K562 (cell line): ENCODE results near the gene PHB1. TPM values are rescaled to one million over a fixed set of nuclear protein-coding genes. Genes with fewer than 3 reads are reported as not detected.

ENCODE experiments used
- ATAC-seq: fragments of 200-7000 bp; cut with Tn5 transposase; 3 replicates; pipeline ENCODE4 v1.9.1; 2020; ENCODE audit warnings: moderate library complexity
- BruUV-seq: library from RNA; stranded (reverse); fragments of 400-500 nt; replicated peaks from 2 replicates; lab custom pipeline; 2021; lab: Mats Ljungman, UMichigan
- CTCF ChIA-PET: fragments of 300-600 bp; formaldehyde crosslinking; extraction: SDS; loops from one replicate; lab custom pipeline; 2021; ENCODE audit warnings: low intra/inter-chr PET ratio; lab: Yijun Ruan, JAX
- POLR2A ChIA-PET: fragments of 300-600, 350-650 bp; sonication (Branson Sonifier 250); formaldehyde crosslinking; extraction: SDS; loops from one replicate; lab custom pipeline; 2021; ENCODE audit warnings: antibody characterized with exemption, inconsistent platforms; lab: Yijun Ruan, JAX
- DNase-seq, 4 experiments: peaks; one replicate each; pipeline versions ENCODE4 v3.0.0 to v3.0.0-alpha.2; 2011 to 2018; ENCODE audit warnings: low spot score in 3 of 4, mixed read lengths in 3 of 4; ENCODE audit errors: extremely low read depth in 1 of 4
- FAIRE-seq: peaks from 2 replicates; lab custom pipeline; 2011; peaks lifted over from hg19 to GRCh38; lab: Jason Lieb, UNC
- H2AFZ ChIP-seq: 2 replicates; pipeline ENCODE4 v1.6.0; 2011; ENCODE audit warnings: low read depth, low read length, control low read depth, inconsistent platforms
- H3K27ac ChIP-seq: fragments of 200-600 bp; 3 replicates; pipeline ENCODE4 v1.8.0; 2011; ENCODE audit warnings: low read depth, mild to moderate bottlenecking, control low read depth, inconsistent platforms, low read length, moderate library complexity, mixed read lengths; ENCODE audit errors: extremely low read depth
- H3K27me3 ChIP-seq, 2 experiments: fragments of 300-600 bp in 1 of 2; 2 replicates in 1 of 2; 3 replicates in 1 of 2; pipeline versions ENCODE4 v1.6.0 to v1.8.0; 2011; ENCODE audit warnings: inconsistent platforms in 2 of 2, low read length in 2 of 2, mild to moderate bottlenecking in 1 of 2, mixed read lengths in 1 of 2, moderate library complexity in 1 of 2; ENCODE audit not compliant: control insufficient read depth in 2 of 2, insufficient read depth in 2 of 2
- H3K36me3 ChIP-seq: fragments of 300-600 bp; 3 replicates; pipeline ENCODE4 v1.8.0; 2011; ENCODE audit warnings: mild to moderate bottlenecking, low read length, inconsistent platforms; ENCODE audit not compliant: control insufficient read depth, insufficient read depth
- H3K4me1 ChIP-seq, 2 experiments: fragments of 200-600 bp in 1 of 2; replicated peaks in 1 of 2; 2 replicates in 1 of 2; 3 replicates in 1 of 2; pipeline versions ENCODE4 v1.5.1 to v1.8.0; 2011; ENCODE audit warnings: inconsistent platforms in 2 of 2, low read length in 2 of 2, mild to moderate bottlenecking in 1 of 2, mixed read lengths in 1 of 2, moderate library complexity in 1 of 2; ENCODE audit not compliant: control insufficient read depth in 2 of 2, insufficient read depth in 2 of 2
- H3K4me2 ChIP-seq: 2 replicates; pipeline ENCODE4 v1.6.1; 2011; ENCODE audit warnings: low read length, control low read depth, inconsistent platforms, mixed read lengths; ENCODE audit not compliant: insufficient read depth
- H3K4me3 ChIP-seq: fragments of 200-600 bp; sonication (generic), shearing (Covaris generic); 2 replicates; pipeline ENCODE4 v1.5.1; 2016; ENCODE audit warnings: control low read depth, inconsistent platforms
- H3K79me2 ChIP-seq: fragments of 200-600 bp; 3 replicates; pipeline ENCODE4 v1.8.0; 2011; ENCODE audit warnings: low read length, inconsistent platforms; ENCODE audit not compliant: control insufficient read depth, insufficient read depth
- H3K9ac ChIP-seq, 2 experiments: 2 replicates each; pipeline versions ENCODE4 v1.6.0 to v1.6.1; 2011; ENCODE audit warnings: low read depth in 2 of 2, low read length in 2 of 2, control low read depth in 1 of 2, inconsistent platforms in 1 of 2, mild to moderate bottlenecking in 1 of 2, mixed read lengths in 1 of 2; ENCODE audit not compliant: insufficient read depth in 1 of 2
- H3K9me1 ChIP-seq: one replicate; pipeline ENCODE4 v1.6.0; 2011; ENCODE audit warnings: inconsistent platforms, mild to moderate bottlenecking, low read length, moderate library complexity; ENCODE audit not compliant: control insufficient read depth, insufficient read depth
- H3K9me3 ChIP-seq: replicated peaks from 2 replicates; pipeline ENCODE4 v1.5.1; 2011; ENCODE audit warnings: low read depth, low read length, inconsistent platforms; ENCODE audit not compliant: control insufficient read depth, insufficient read depth
- H4K20me1 ChIP-seq: replicated peaks from 2 replicates; pipeline ENCODE4 v1.6.1; 2011; ENCODE audit warnings: low read length, inconsistent platforms, mixed read lengths; ENCODE audit not compliant: control insufficient read depth, insufficient read depth
- POLR2AphosphoS2 ChIP-seq: IDR thresholded peaks from 2 replicates; pipeline ENCODE4 v1.6.1; 2012; ENCODE audit warnings: low read length, improper control_type of control experiment
- TCF7L2 ChIP-seq: fragments of 150-350 bp; IDR thresholded peaks from 2 replicates; pipeline ENCODE4 v1.6.1; 2016; ENCODE audit warnings: low read depth, mild to moderate bottlenecking, low read length, moderate library complexity
- ZBTB9 ChIP-seq: fragments of 450-650 bp; formaldehyde crosslinking; IDR thresholded peaks from 2 replicates; pipeline ENCODE4 v1.4.0; 2020; ENCODE audit warnings: mild to moderate bottlenecking, moderate library complexity
- ZMIZ1 ChIP-seq, 2 experiments: fragments of 150-350 bp in 1 of 2; IDR thresholded peaks; 2 replicates each; pipeline ENCODE4 v1.6.1; 2012 to 2016; ENCODE audit warnings: low read depth in 2 of 2, low read length in 2 of 2, mild to moderate bottlenecking in 1 of 2, moderate library complexity in 1 of 2
- ZNF197 ChIP-seq: fragments of 200-800 bp; sonication (Bioruptor generic); IDR thresholded peaks from 2 replicates; pipeline ENCODE4 v1.6.1; 2016; ENCODE audit warnings: low read depth, missing genetic modification characterization, missing compliant biosample characterization
- WGBS: fragments of 100-300 bp; shearing (Covaris generic); methylation state at CpG from one replicate; pipeline ENCODE4 v1.1.6; 2016; ENCODE audit warnings: low coverage, mixed read lengths; ENCODE audit not compliant: insufficient coverage; ENCODE audit errors: missing lambda C conversion rate; 5-methylcytosine and 5-hydroxymethylcytosine counted together
- in situ Hi-C: fragments of 300-500 bp; cut with MboI; formaldehyde crosslinking; loops from 4 replicates; pipeline ENCODE4 v1.15.0; 2018; ENCODE audit warnings: inconsistent platforms, mixed read lengths
- intact Hi-C: fragments of 100-400 bp; cut with micrococcal nuclease; formaldehyde crosslinking; loops from 2 replicates; pipeline ENCODE4 v1.14.2; 2022
- polyA plus RNA-seq, 8 experiments: library from polyadenylated mRNA; depleted of rRNA in 4 of 8; stranded (reverse) in 5 of 8; unstranded in 3 of 8; fragments of >200 nt; fragmentation: Nextera tagmentation in 2 of 8; fragmentation: Illumina TruSeq in 1 of 8; extraction: Ambion mirVana in 2 of 8; extraction: Trizol in 1 of 8; gene quantifications; 2 replicates each; pipeline versions ENCODE4 v1.2.1 to v1.2.3, GENCODE V29; 2011 to 2014; ENCODE audit warnings: inconsistent platforms in 1 of 8, missing spikeins in 1 of 8
- total RNA-seq, 7 experiments: library from RNA; depleted of rRNA in 6 of 7; stranded (reverse); fragments of >200 nt in 6 of 7; fragmentation: Illumina TruSeq in 2 of 7; extraction: Trizol in 2 of 7; gene quantifications; 2 replicates each; pipeline versions ENCODE4 v1.2.1 to v1.2.3, GENCODE V29; 2011 to 2021; ENCODE audit warnings: low replicate concordance in 1 of 7

The PHB1 gene
- total and polyA plus RNA-seq, 9 of the 15 experiments (the other 6 are each of a cell fraction or from before 2014, with no cell fraction given): 191 to 818 (median 349) TPM

- no peak for DNase-seq
- Histone ChIP-seq H3K4me1 (no peaks in the 10 kb centered on the region), H3K4me2 (no peak overlapping the region), H3K9me3 (no peaks in the 10 kb centered on the region), H4K20me1 (no peaks in the 10 kb centered on the region; the same call in 1 of the 2 replicates), H3K27me3 (peaks cover 12 to 24% of the 10 kb centered on the region in 2 experiments; a peak in 3 of 5 replicates), H3K36me3 (no peaks in the 10 kb centered on the region), H3K4me3 (no peak overlapping the region), H3K79me2 (no peaks in the 10 kb centered on the region), H3K9ac (no peak overlapping the region), H2AFZ (no peak overlapping the region), H3K9me1 (peaks cover 2% of the 10 kb centered on the region), H3K27ac (no peak overlapping the region)
- no peak for ATAC-seq
- POLR2A ChIA-PET: interaction anchor here (0.6 to 1.4 kb wide), 2 partner anchors 11 to 17 kb away, joined by 3 to 4 read pairs; partner anchors contain the start of gene PHB1
- intact Hi-C loops (no loop called here), in situ Hi-C loops (no loop called here)
- no peak for FAIRE-seq
- no TSS peak for BruUV-seq
- WGBS: 4% methylated on average over 4 of the region's 8 CpGs
- CTCF ChIA-PET: no interaction called here
- TF ChIP-seq ZNF197 (no peak), ZMIZ1 (IDR thresholded peaks at IDR 0.05; ENCODE audit: low read depth in 2 of 2, low read length in 2 of 2) (no peak), TCF7L2 (no peak), POLR2AphosphoS2 (no peak), ZBTB9 (CRISPR knock-in tag) (no peak)
Measured at GRCh38 chr17:49431743-49432142, 17.1 kb upstream of the PHB1 start.
